OCI-LY1 (cell line): Measurements from ENCODE around the gene TTC39C.

Experiments used
- CTCF ChIP-seq: fragments of 200-600 bp; sonication (generic), shearing (Covaris generic); IDR thresholded peaks from 2 replicates; pipeline ENCODE4 v1.5.1; 2017; ENCODE audit warnings: mild to moderate bottlenecking, antibody characterized with exemption, low read length, moderate library complexity, mixed read lengths
- EZH2 ChIP-seq: fragments of 200-600 bp; sonication (generic), shearing (Covaris generic); IDR thresholded peaks from 2 replicates; pipeline ENCODE4 v1.8.0; 2017; ENCODE audit warnings: borderline replicate concordance, mixed run types, mild to moderate bottlenecking, antibody characterized with exemption, low read length, moderate library complexity, mixed read lengths

GRCh38 chr18:24078391-24078790, 63.8 kb downstream of the TTC39C start:
- TF ChIP-seq CTCF (no peak), EZH2 (no peak)
